ENCODE measurements around the gene GART. TPM values are rescaled to one million over a fixed set of nuclear protein-coding genes. Genes with fewer than 3 reads are reported as not detected.
"Not testable (repeated sequence)": the region's sequence is repeated elsewhere in the genome, so short reads cannot be mapped to it uniquely, and the experiment has no call there.

GART gene
- total RNA-seq, 6 experiments from 2014 or later = 23.0 to 93.5 (median 39.3) TPM

DNA sequence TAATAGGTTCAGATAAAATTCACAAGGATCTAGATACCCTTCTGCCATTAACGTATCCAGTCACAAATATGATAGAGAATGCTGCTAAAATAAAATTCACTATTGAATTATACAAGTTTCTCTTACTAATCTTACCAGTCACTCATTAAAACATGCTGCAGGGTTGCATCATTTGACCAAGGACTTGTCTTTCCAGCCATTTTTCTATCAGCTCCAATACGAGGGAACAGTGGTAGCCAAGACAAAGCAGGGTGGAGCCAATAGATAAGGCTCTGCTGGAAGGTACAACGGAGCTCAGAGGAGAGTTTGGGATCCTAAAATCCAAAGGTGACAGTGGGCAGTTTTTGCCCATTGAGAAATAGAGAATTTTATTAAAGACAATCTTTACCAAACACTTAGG lies 42.5 kb upstream of the GART start:
- Histone ChIP-seq H3K4me3 (no peak overlapping the region), H3K4me1 (peaks cover 0 to 6% (median 2%) of the 10 kb centered on the region in 4 donors), H3K27ac (no peak overlapping the region), H3K27me3 (no peaks in the 10 kb centered on the region), H3K36me3 (peaks cover 0 to 3% (median 0%) of the 10 kb centered on the region in 4 donors), H3K9me3 (no peaks in the 10 kb centered on the region)
- 46% methylated on average over 3 of the region's 3 CpGs for WGBS (ENCODE audit: insufficient coverage, low coverage, low lambda C conversion rate, missing lambda C conversion rate)
- no peak for TF ChIP-seq CTCF (IDR thresholded peaks at IDR 0.05)
- TF ChIP-seq POLR2A (IDR thresholded peaks at IDR 0.05) = no peak
- no peak for DNase-seq
- intact Hi-C loops (cut with DNase I) = no loop called here
- ATAC-seq = no peak

DNA sequence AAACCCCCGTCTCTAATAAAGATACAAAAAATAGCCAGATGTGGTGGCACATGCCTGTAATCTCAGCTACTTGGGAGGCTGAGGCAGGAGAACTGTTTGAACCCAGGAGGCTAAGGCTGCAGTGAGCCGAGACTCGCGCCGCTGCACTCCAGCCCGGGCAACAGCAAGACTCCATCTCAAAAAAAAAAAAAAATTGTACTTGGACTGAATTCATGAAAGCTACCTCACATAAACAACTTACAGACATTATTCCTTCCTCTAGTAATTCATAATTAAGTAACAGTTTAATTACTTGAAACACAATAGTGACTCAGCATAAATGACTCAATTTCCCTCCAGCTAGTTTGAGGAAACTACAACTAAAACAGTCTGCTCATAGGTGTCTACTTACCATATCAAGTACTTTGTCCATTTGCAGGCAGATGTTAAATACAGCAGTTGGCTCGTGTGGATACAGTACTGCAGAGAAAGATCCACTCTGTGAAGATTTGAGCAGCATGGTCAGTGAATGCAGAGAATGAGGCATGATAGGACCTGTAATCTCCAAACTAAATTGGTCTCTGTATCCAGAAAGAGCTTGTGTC lies 37.1 kb upstream of the GART start:
- no peak for DNase-seq
- intact Hi-C loops (cut with DNase I) = no loop called here
- H3K36me3 ChIP-seq = peaks cover 0 to 37% (median 10%) of the 10 kb centered on the region in 4 donors
- no peak overlapping the region for H3K4me3 ChIP-seq
- H3K27me3 ChIP-seq = no peaks in the 10 kb centered on the region
- peaks cover 0 to 11% (median 3%) of the 10 kb centered on the region in 4 donors for H3K4me1 ChIP-seq
- no peaks in the 10 kb centered on the region for H3K9me3 ChIP-seq
- H3K27ac ChIP-seq = no peak overlapping the region
- ATAC-seq = no peak
- no peak for TF ChIP-seq CTCF (IDR thresholded peaks at IDR 0.05)
- TF ChIP-seq POLR2A (IDR thresholded peaks at IDR 0.05) = no peak
- 87% methylated on average over 7 of the region's 7 CpGs for WGBS (ENCODE audit: insufficient coverage, low coverage, low lambda C conversion rate, missing lambda C conversion rate)

DNA sequence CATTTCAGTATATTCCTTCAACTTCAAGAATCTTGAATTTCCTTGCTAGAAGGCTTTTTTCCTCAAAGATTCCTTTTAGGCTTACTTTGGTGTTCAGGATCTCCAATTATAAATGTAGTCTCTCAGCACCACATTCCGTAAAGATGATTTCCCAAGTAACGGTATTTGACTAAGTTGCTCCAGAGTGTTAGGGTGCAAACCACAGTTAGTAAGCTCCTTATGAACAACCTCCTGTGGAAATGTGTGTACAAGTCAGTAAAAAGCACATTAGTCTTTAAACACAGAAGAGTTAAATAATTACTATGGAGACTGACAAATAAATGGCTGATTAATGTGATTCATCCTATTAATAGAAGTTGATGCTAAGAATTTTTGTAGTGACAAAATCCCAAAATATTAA lies 36.3 kb upstream of the GART start:
- ATAC-seq (no peak), DNase-seq (no peak)
- H3K27ac ChIP-seq = no peak overlapping the region
- H3K4me1 ChIP-seq = peaks cover 0 to 11% (median 3%) of the 10 kb centered on the region in 4 donors
- intact Hi-C loops (cut with DNase I) = no loop called here
- no peak overlapping the region for H3K4me3 ChIP-seq
- peaks cover 0 to 46% (median 12%) of the 10 kb centered on the region in 4 donors for H3K36me3 ChIP-seq
- TF ChIP-seq POLR2A (IDR thresholded peaks at IDR 0.05) = no peak
- TF ChIP-seq CTCF (IDR thresholded peaks at IDR 0.05) = no peak
- H3K27me3 ChIP-seq = no peaks in the 10 kb centered on the region
- no peaks in the 10 kb centered on the region for H3K9me3 ChIP-seq
- WGBS (ENCODE audit: insufficient coverage, low coverage, low lambda C conversion rate, missing lambda C conversion rate) = 81% methylated on average over 2 of the region's 2 CpGs

DNA sequence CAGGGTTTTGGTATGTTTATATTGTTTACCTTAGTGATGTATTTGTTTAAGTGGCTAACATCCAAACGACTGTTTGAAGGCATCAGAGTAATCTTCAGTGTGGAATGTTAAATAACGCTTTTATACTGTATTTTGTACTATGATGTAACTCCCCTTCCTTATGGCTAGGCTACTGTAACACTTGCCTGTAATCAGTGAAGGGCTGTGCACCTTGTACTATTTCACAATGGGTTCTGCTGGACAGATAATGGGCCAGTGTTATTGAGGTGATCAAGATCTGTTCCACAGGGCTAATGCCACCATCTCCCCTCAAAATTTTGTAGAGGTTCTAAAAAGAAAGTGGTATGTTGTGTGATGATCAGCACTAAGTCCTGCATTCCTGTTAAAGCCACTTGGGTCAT lies 34.8 kb upstream of the GART start:
- H3K27me3 ChIP-seq; intact Hi-C loops (cut with DNase I); H3K4me3 ChIP-seq; H3K9me3 ChIP-seq: not testable (repeated sequence)
- Histone ChIP-seq H3K36me3 (peaks cover 0 to 59% (median 18%) of the 10 kb centered on the region in 4 donors), H3K27ac (peak overlapping the region in 1 of 3 donors; percentile 21), H3K4me1 (peaks cover 0 to 19% (median 7%) of the 10 kb centered on the region in 4 donors)
- 18% methylated on average over 2 of the region's 2 CpGs for WGBS (ENCODE audit: insufficient coverage, low coverage, low lambda C conversion rate, missing lambda C conversion rate)
- peak in 1 of 3 donors; percentile 55 for DNase-seq
- ATAC-seq = peak; percentile 90 to 93 (median 92)

GRCh38 chr21:33572350-33572749 lies 30.4 kb upstream of the GART start:
- H3K36me3 ChIP-seq = peaks cover 0 to 89% (median 39%) of the 10 kb centered on the region in 4 donors
- peak overlapping the region in 1 of 3 donors; percentile 44 for H3K27ac ChIP-seq
- H3K4me1 ChIP-seq = peaks cover 0 to 19% (median 9%) of the 10 kb centered on the region in 4 donors
- intact Hi-C loops (cut with DNase I) = no loop called here
- H3K4me3 ChIP-seq = no peak overlapping the region
- ATAC-seq (peak; percentile 86 to 94 (median 88)), DNase-seq (peak in 2 of 3 donors; percentile 60 to 73)
- TF ChIP-seq POLR2A (IDR thresholded peaks at IDR 0.05) (no peak), CTCF (IDR thresholded peaks at IDR 0.05) (no peak)
- no peaks in the 10 kb centered on the region for H3K27me3 ChIP-seq
- WGBS (ENCODE audit: insufficient coverage, low coverage, low lambda C conversion rate, missing lambda C conversion rate) = 14% methylated on average over 3 of the region's 3 CpGs
- H3K9me3 ChIP-seq = no peaks in the 10 kb centered on the region
